Fibroblast of lung (primary cell): ENCODE results near the gene KCTD2. TPM values are rescaled to one million over a fixed set of nuclear protein-coding genes. Genes with fewer than 3 reads are reported as not detected.
A peak's percentile ranks its signal among the peaks of the same experiment; 100 is the strongest.

Experiments
- DNase-seq, 2 donors: peaks; one replicate each; pipeline versions ENCODE4 v3.0.0 to v3.0.0-alpha.2; 2010; ENCODE audit warnings: low read depth in 2 of 2
- H2AFZ ChIP-seq: 2 replicates; pipeline ENCODE4 v1.5.1; 2012; ENCODE audit warnings: low read length, control low read depth, inconsistent platforms
- H3K27ac ChIP-seq: 2 replicates; pipeline ENCODE4 v1.5.1; 2011; ENCODE audit warnings: low read length, control low read depth; ENCODE audit not compliant: insufficient read depth
- H3K27me3 ChIP-seq: 2 replicates; pipeline ENCODE4 v1.5.1; 2011; ENCODE audit warnings: mild to moderate bottlenecking, low read length; ENCODE audit not compliant: control insufficient read depth, insufficient read depth
- H3K36me3 ChIP-seq: 2 replicates; pipeline ENCODE4 v1.5.1; 2011; ENCODE audit warnings: low read length; ENCODE audit not compliant: control insufficient read depth, insufficient read depth
- H3K4me1 ChIP-seq: 2 replicates; pipeline ENCODE4 v1.5.1; 2011; ENCODE audit warnings: low read length; ENCODE audit not compliant: control insufficient read depth, insufficient read depth; ENCODE audit errors: extremely low read depth
- H3K4me2 ChIP-seq: 2 replicates; pipeline ENCODE4 v1.5.1; 2011; ENCODE audit warnings: low read length, control low read depth; ENCODE audit not compliant: insufficient read depth; ENCODE audit errors: extremely low read depth
- H3K4me3 ChIP-seq, 4 experiments: fragments of 200-600 bp in 1 of 4; sonication (generic) in 1 of 4; replicated peaks in 1 of 4; 2 replicates each; pipeline ENCODE4 v1.5.1; 2011 to 2016; ENCODE audit warnings: low read length in 4 of 4, low read depth in 3 of 4, mild to moderate bottlenecking in 3 of 4, control low read depth in 2 of 4, inconsistent platforms in 1 of 4, mixed read lengths in 1 of 4; ENCODE audit not compliant: insufficient read depth in 1 of 4; ENCODE audit errors: control extremely low read depth in 1 of 4
- H3K79me2 ChIP-seq: 2 replicates; pipeline ENCODE4 v1.5.1; 2012; ENCODE audit warnings: mild to moderate bottlenecking, low read length, inconsistent platforms; ENCODE audit not compliant: control insufficient read depth, insufficient read depth
- H3K9ac ChIP-seq: 2 replicates; pipeline ENCODE4 v1.5.1; 2011; ENCODE audit warnings: mild to moderate bottlenecking, low read length, control low read depth; ENCODE audit not compliant: insufficient read depth
- H3K9me3 ChIP-seq: 2 replicates; pipeline ENCODE4 v1.5.1; 2012; ENCODE audit warnings: low read depth, low read length; ENCODE audit not compliant: control insufficient read depth, insufficient read depth
- H4K20me1 ChIP-seq: 2 replicates; pipeline ENCODE4 v1.5.1; 2011; ENCODE audit warnings: low read length; ENCODE audit not compliant: control insufficient read depth, insufficient read depth; ENCODE audit errors: extremely low read depth
- CTCF ChIP-seq, 2 donors: IDR thresholded peaks in 1 of 2; conservative IDR thresholded peaks in 1 of 2; 1 replicate in 1 of 2; 2 replicates in 1 of 2; pipeline ENCODE4 v1.5.1; 2011 to 2012; ENCODE audit warnings: low read length in 2 of 2, control low read depth in 1 of 2, inconsistent platforms in 1 of 2, low read depth in 1 of 2, mild to moderate bottlenecking in 1 of 2
- EZH2 ChIP-seq: IDR thresholded peaks from 2 replicates; pipeline ENCODE4 v1.5.1; 2012; ENCODE audit warnings: low read length, control low read depth, mild to moderate bottlenecking; ENCODE audit errors: missing control alignments
- polyA plus RNA-seq, 2 donors: library from polyadenylated mRNA; depleted of rRNA in 1 of 2; stranded (reverse) in 1 of 2; unstranded in 1 of 2; fragments of >200 nt; gene quantifications; 2 replicates each; pipeline ENCODE4 v1.2.1, GENCODE V29; 2011 to 2012; ENCODE audit warnings: missing spikeins in 1 of 2
- total RNA-seq: library from RNA; depleted of rRNA; stranded (reverse); fragments of >200 nt; gene quantifications from 2 replicates; pipeline ENCODE4 v1.2.1, GENCODE V29; 2014

Gene KCTD2
- total and polyA plus RNA-seq, 2 donors (not counting 1 experiment from before 2014, with no cell fraction given), result 17.7 to 29.5 TPM

GRCh38 chr17:75077072-75077495, 30.1 kb downstream of the KCTD2 start:
- H3K27me3 ChIP-seq, result no peaks in the 10 kb centered on the region
- H3K9ac ChIP-seq, result no peak overlapping the region
- no peak overlapping the region for H3K4me3 ChIP-seq
- peaks cover 22% of the 10 kb centered on the region for H3K4me1 ChIP-seq
- H3K9me3 ChIP-seq, result no peaks in the 10 kb centered on the region
- no peak for DNase-seq
- H3K27ac ChIP-seq, result no peak overlapping the region
- H3K36me3 ChIP-seq, result no peaks in the 10 kb centered on the region
- H2AFZ ChIP-seq, result peak overlapping the region; percentile 68
- no peaks in the 10 kb centered on the region for H4K20me1 ChIP-seq
- no peaks in the 10 kb centered on the region for H3K79me2 ChIP-seq
- H3K4me2 ChIP-seq, result no peak overlapping the region
- TF ChIP-seq EZH2, result no peak
- no peak for TF ChIP-seq CTCF (conservative IDR thresholded peaks at IDR 0.05 in 1 of 2, IDR thresholded peaks at IDR 0.05 in 1 of 2; ENCODE audit: low read depth in 1 of 2, low read length in 2 of 2)

- no peak for TF ChIP-seq CTCF (conservative IDR thresholded peaks at IDR 0.05 in 1 of 2, IDR thresholded peaks at IDR 0.05 in 1 of 2; ENCODE audit: low read depth in 1 of 2, low read length in 2 of 2)
- no peak for TF ChIP-seq EZH2
- Histone ChIP-seq H3K79me2 (no peaks in the 10 kb centered on the region), H3K27me3 (no peaks in the 10 kb centered on the region), H3K36me3 (no peaks in the 10 kb centered on the region), H3K27ac (no peak overlapping the region), H4K20me1 (no peaks in the 10 kb centered on the region), H2AFZ (peak overlapping the region; percentile 68), H3K4me3 (peak overlapping the region in 1 of 4 experiments; percentile 28), H3K9ac (no peak overlapping the region), H3K4me2 (peak overlapping the region; percentile 37), H3K9me3 (no peaks in the 10 kb centered on the region), H3K4me1 (peaks cover 22% of the 10 kb centered on the region)
- peak in 1 of 2 donors; percentile 51 for DNase-seq
Measured at GRCh38 chr17:75077496-75078283, 30.7 kb downstream of the KCTD2 start.

GRCh38 chr17:75078284-75079022, 31.4 kb downstream of the KCTD2 start:
- no peak overlapping the region for H2AFZ ChIP-seq

More at GRCh38 chr17:75078284-75079022, 31.4 kb downstream of the KCTD2 start:
- H3K79me2 ChIP-seq, result no peaks in the 10 kb centered on the region
- H3K9me3 ChIP-seq, result no peaks in the 10 kb centered on the region
- H3K4me2 ChIP-seq, result peak overlapping the region; percentile 59
- H3K36me3 ChIP-seq, result no peaks in the 10 kb centered on the region
- no peak overlapping the region for H3K4me3 ChIP-seq
- peaks cover 22% of the 10 kb centered on the region for H3K4me1 ChIP-seq
- H3K27ac ChIP-seq, result peak overlapping the region; percentile 39
- no peaks in the 10 kb centered on the region for H3K27me3 ChIP-seq
- H3K9ac ChIP-seq, result no peak overlapping the region
- DNase-seq, result peak; percentile 59 to 84
- no peak for TF ChIP-seq EZH2
- TF ChIP-seq CTCF (conservative IDR thresholded peaks at IDR 0.05 in 1 of 2, IDR thresholded peaks at IDR 0.05 in 1 of 2; ENCODE audit: low read depth in 1 of 2, low read length in 2 of 2), result no peak
- no peaks in the 10 kb centered on the region for H4K20me1 ChIP-seq
